ENCODE data around the gene PTPRN2. TPM values are rescaled to one million over a fixed set of nuclear protein-coding genes. Genes with fewer than 3 reads are reported as not detected.

PTPRN2 gene
- total RNA-seq, 1 experiment from 2014 or later = 2.1 TPM

DNA sequence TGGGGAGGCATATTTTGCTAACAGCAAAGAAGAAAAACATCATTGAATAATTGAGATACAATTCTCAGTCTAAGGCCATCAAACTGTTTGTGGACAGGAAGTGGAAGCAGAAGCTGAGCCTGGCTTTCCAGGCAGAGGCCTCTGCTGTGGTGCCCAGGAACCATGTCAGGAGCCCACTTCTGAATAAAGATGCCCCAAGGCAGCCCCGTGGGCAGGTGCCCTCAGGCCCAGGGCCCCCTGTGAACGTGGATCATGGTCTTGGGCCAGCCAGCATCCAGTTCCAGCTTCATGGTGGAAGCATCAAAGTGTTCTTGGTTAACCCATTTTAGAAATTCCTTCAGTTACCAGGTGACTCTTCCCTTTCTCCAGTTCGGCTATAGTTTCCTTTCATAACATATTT lies 346.8 kb downstream of the PTPRN2 start (continued):
- TF ChIP-seq POLR2AphosphoS5 (IDR thresholded peaks at IDR 0.05; ENCODE audit: low read depth, low read length) (no peak), EGR1 (IDR thresholded peaks at IDR 0.05; ENCODE audit: low read depth) (no peak), CTCF (IDR thresholded peaks at IDR 0.05 in 2 of 3, conservative IDR thresholded peaks at IDR 0.05 in 1 of 3; ENCODE audit: borderline replicate concordance in 1 of 3, insufficient read depth in 1 of 3, low read depth in 2 of 3, low read length in 2 of 3) (no peak), ZFX (IDR thresholded peaks at IDR 0.05) (no peak), RAD21 (IDR thresholded peaks at IDR 0.05; ENCODE audit: low read depth) (no peak), EZH2phosphoT487 (IDR thresholded peaks at IDR 0.05; ENCODE audit: borderline replicate concordance) (no peak), CEBPB (IDR thresholded peaks at IDR 0.05; ENCODE audit: low read depth) (no peak), SIN3A (IDR thresholded peaks at IDR 0.05; ENCODE audit: low read depth) (no peak)

DNA sequence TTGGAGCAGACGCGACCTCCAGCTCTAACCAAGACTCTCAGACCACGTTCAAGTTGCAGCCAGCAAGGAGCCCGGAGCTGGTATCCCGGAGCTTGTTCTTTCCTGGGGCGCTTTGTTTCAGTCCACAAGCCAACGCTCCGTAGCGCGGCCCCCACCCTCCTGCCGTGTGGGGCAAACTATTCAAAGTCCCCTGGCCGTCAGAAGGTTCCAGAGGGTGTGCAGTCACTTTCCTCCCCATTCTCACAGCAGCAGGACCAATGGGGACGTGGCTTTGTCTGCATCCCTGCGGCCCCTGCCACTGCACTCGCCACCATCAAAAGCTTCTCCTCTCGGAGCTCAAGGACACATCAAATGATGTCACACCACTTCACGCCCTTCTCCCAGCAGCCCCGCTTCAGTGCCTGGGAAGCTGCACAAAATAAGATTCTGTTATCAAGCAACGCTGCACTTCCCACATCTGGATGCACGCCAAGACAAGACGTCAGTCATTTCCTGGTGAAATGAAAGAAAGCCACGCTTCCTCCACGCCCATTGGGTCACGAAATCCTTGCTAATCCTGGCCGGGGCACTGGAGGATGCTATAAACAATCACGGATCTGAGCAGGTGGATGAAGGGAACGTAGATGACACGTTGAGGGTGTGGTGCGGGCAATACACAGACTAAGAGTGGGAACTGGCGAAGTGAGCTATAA lies 348.2 kb downstream of the PTPRN2 start:
- POLR2A ChIA-PET = no interaction called here
- Histone ChIP-seq H3K4me3 (replicated peaks in 1 of 2; ENCODE audit: low read depth in 1 of 2, low read length in 2 of 2) (no peak overlapping the region), H3K9ac (ENCODE audit: low read length) (no peak overlapping the region), H2AFZ (ENCODE audit: low read depth, low read length, poor library complexity, severe bottlenecking) (no peak overlapping the region), H3K79me2 (ENCODE audit: insufficient read depth, low read length) (no peaks in the 10 kb centered on the region), H4K20me1 (ENCODE audit: insufficient read depth) (no peaks in the 10 kb centered on the region), H3K4me2 (ENCODE audit: low read length) (no peak overlapping the region), H3K9me2 (ENCODE audit: insufficient read depth) (no peaks in the 10 kb centered on the region), H3K4me1 (ENCODE audit: control insufficient read depth in 1 of 2, insufficient read depth in 2 of 2, low read length in 2 of 2) (no peaks in the 10 kb centered on the region), H3K27ac (ENCODE audit: low read depth, low read length) (no peak overlapping the region), H3K9me3 (ENCODE audit: control insufficient read depth in 1 of 2, insufficient read depth in 1 of 2, low read depth in 1 of 2, low read length in 2 of 2) (no peaks in the 10 kb centered on the region), H3K36me3 (ENCODE audit: control insufficient read depth in 1 of 2, insufficient read depth in 2 of 2, low read length in 2 of 2) (no peaks in the 10 kb centered on the region), H3K27me3 (ENCODE audit: insufficient read depth, low read length) (no peaks in the 10 kb centered on the region)
- DNase-seq (ENCODE audit: low read depth, low spot score) (no peak), ATAC-seq (no peak)
- CTCF ChIA-PET = no interaction called here
- BruUV-seq (replicated peaks) = no TSS peak
- RAD21 ChIA-PET (ENCODE audit: low non-redundant PET in 1 of 2, low total read pairs in 2 of 2, uncharacterized antibody in 2 of 2, unreplicated experiment in 2 of 2) = no interaction called here
- intact Hi-C loops (cut with micrococcal nuclease) = no loop called here
- TF ChIP-seq EZH2phosphoT487 (IDR thresholded peaks at IDR 0.05; ENCODE audit: borderline replicate concordance) = no peak
- no peak for TF ChIP-seq RAD21 (IDR thresholded peaks at IDR 0.05; ENCODE audit: low read depth)
- no peak for TF ChIP-seq POLR2AphosphoS5 (IDR thresholded peaks at IDR 0.05; ENCODE audit: low read depth, low read length)
- TF ChIP-seq TCF7L2 (IDR thresholded peaks at IDR 0.05; ENCODE audit: borderline replicate concordance, extremely low read depth, insufficient read depth, insufficient read length) = no peak
- TF ChIP-seq CBX3 (IDR thresholded peaks at IDR 0.05; ENCODE audit: low read depth) = no peak
- no peak for TF ChIP-seq REST (IDR thresholded peaks at IDR 0.05; ENCODE audit: low read depth)
- TF ChIP-seq POLR2A (IDR thresholded peaks at IDR 0.05; ENCODE audit: borderline replicate concordance, extremely low read depth, insufficient read depth, insufficient read length) = no peak
- TF ChIP-seq, protein P1, sequence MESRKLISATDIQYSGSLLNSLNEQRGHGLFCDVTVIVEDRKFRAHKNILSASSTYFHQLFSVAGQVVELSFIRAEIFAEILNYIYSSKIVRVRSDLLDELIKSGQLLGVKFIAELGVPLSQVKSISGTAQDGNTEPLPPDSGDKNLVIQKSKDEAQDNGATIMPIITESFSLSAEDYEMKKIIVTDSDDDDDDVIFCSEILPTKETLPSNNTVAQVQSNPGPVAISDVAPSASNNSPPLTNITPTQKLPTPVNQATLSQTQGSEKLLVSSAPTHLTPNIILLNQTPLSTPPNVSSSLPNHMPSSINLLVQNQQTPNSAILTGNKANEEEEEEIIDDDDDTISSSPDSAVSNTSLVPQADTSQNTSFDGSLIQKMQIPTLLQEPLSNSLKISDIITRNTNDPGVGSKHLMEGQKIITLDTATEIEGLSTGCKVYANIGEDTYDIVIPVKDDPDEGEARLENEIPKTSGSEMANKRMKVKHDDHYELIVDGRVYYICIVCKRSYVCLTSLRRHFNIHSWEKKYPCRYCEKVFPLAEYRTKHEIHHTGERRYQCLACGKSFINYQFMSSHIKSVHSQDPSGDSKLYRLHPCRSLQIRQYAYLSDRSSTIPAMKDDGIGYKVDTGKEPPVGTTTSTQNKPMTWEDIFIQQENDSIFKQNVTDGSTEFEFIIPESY (IDR thresholded peaks at IDR 0.05; ENCODE audit: extremely low read depth, insufficient replicate concordance, low read length) = no peak
- no peak for TF ChIP-seq ZFX (IDR thresholded peaks at IDR 0.05)
- no peak for TF ChIP-seq EGR1 (IDR thresholded peaks at IDR 0.05; ENCODE audit: low read depth)
- no peak for TF ChIP-seq CEBPB (IDR thresholded peaks at IDR 0.05; ENCODE audit: low read depth)
- no peak for TF ChIP-seq JUND (IDR thresholded peaks at IDR 0.05)
